Left ventricle myocardium inferior (tissue), 1 donor: ENCODE measurements around the gene NALCN. TPM values are rescaled to one million over a fixed set of nuclear protein-coding genes. Genes with fewer than 3 reads are reported as not detected.

Experiments used
- DNase-seq: peaks from one replicate; pipeline ENCODE4 v3.0.0-alpha.2; 2020
- H3K27ac ChIP-seq: fragments of 200-600 bp; replicated peaks from 2 replicates; pipeline ENCODE4 v1.8.0; 2021
- H3K27me3 ChIP-seq: fragments of 200-600 bp; 2 replicates; pipeline ENCODE4 v1.8.0; 2021; ENCODE audit warnings: low read depth
- H3K36me3 ChIP-seq: fragments of 200-600 bp; 2 replicates; pipeline ENCODE4 v1.8.0; 2021
- H3K4me1 ChIP-seq: fragments of 200-600 bp; 2 replicates; pipeline ENCODE4 v1.8.0; 2021
- H3K4me3 ChIP-seq: fragments of 200-600 bp; 2 replicates; pipeline ENCODE4 v1.8.0; 2021; ENCODE audit warnings: mild to moderate bottlenecking, moderate library complexity
- H3K9me3 ChIP-seq: fragments of 200-600 bp; replicated peaks from 2 replicates; pipeline ENCODE4 v1.8.0; 2021
- CTCF ChIP-seq: fragments of 200-600 bp; IDR thresholded peaks from 2 replicates; pipeline ENCODE4 v1.8.0; 2021; ENCODE audit warnings: antibody characterized with exemption, mild to moderate bottlenecking, borderline replicate concordance
- intact Hi-C: fragments of 100-400 bp; cut with micrococcal nuclease; formaldehyde crosslinking; loops from one replicate; pipeline ENCODE4 v1.11.0; 2022
- total RNA-seq: library from RNA; stranded (reverse); fragmentation: NEBNext Ultra II Directional; extraction: Animal tissue kit (Norgen Biotek cat#: 25700); gene quantifications from one replicate; pipeline ENCODE4 v1.2.1, GENCODE V29; 2021
- donor health status: DM: no; HTN: yes; CAD: no; lungs with severe emphysema.

NALCN gene
- total RNA-seq, 1 donor from 2014 or later: 8.3 TPM

GRCh38 chr13:101398920-101399319 is 17.4 kb downstream of the NALCN start:
- DNase-seq: no peak
- Histone ChIP-seq H3K4me1 (peaks cover 8% of the 10 kb centered on the region), H3K27me3 (no peaks in the 10 kb centered on the region), H3K4me3 (no peak overlapping the region), H3K36me3 (no peaks in the 10 kb centered on the region), H3K27ac (no peak overlapping the region), H3K9me3 (no peaks in the 10 kb centered on the region)
- intact Hi-C loops: no loop called here
- TF ChIP-seq CTCF: no peak

GRCh38 chr13:101398191-101398590 is 18.1 kb downstream of the NALCN start:
- no peak for TF ChIP-seq CTCF
- intact Hi-C loops: no loop called here
- no peaks in the 10 kb centered on the region for H3K9me3 ChIP-seq
- H3K27me3 ChIP-seq: no peaks in the 10 kb centered on the region
- peaks cover 8% of the 10 kb centered on the region for H3K4me1 ChIP-seq
- H3K36me3 ChIP-seq: no peaks in the 10 kb centered on the region
- H3K27ac ChIP-seq: no peak overlapping the region
- no peak overlapping the region for H3K4me3 ChIP-seq
- DNase-seq: no peak

GRCh38 chr13:101397742-101398141 is 18.6 kb downstream of the NALCN start:
- no peak for DNase-seq
- Histone ChIP-seq H3K36me3 (no peaks in the 10 kb centered on the region), H3K9me3 (no peaks in the 10 kb centered on the region), H3K4me1 (peaks cover 8% of the 10 kb centered on the region), H3K4me3 (no peak overlapping the region), H3K27ac (no peak overlapping the region), H3K27me3 (no peaks in the 10 kb centered on the region)
- TF ChIP-seq CTCF: no peak
- intact Hi-C loops: no loop called here

GRCh38 chr13:101394605-101395004 is 21.7 kb downstream of the NALCN start:
- no peak overlapping the region for H3K4me3 ChIP-seq
- H3K27ac ChIP-seq: no peak overlapping the region
- no peaks in the 10 kb centered on the region for H3K36me3 ChIP-seq
- intact Hi-C loops: no loop called here
- TF ChIP-seq CTCF: no peak
- peaks cover 8% of the 10 kb centered on the region for H3K4me1 ChIP-seq
- no peaks in the 10 kb centered on the region for H3K9me3 ChIP-seq
- no peak for DNase-seq
- no peaks in the 10 kb centered on the region for H3K27me3 ChIP-seq

GRCh38 chr13:101393140-101393539 is 23.2 kb downstream of the NALCN start:
- TF ChIP-seq CTCF: no peak
- Histone ChIP-seq H3K9me3 (no peaks in the 10 kb centered on the region), H3K4me3 (no peak overlapping the region), H3K27me3 (no peaks in the 10 kb centered on the region), H3K27ac (no peak overlapping the region), H3K4me1 (peaks cover 6% of the 10 kb centered on the region), H3K36me3 (no peaks in the 10 kb centered on the region)
- intact Hi-C loops: no loop called here
- no peak for DNase-seq

GRCh38 chr13:101390461-101390860 is 25.8 kb downstream of the NALCN start:
- H3K9me3 ChIP-seq: no peaks in the 10 kb centered on the region
- no peaks in the 10 kb centered on the region for H3K27me3 ChIP-seq

More at GRCh38 chr13:101390461-101390860, 25.8 kb downstream of the NALCN start:
- Histone ChIP-seq H3K27ac (no peak overlapping the region), H3K4me1 (no peaks in the 10 kb centered on the region), H3K4me3 (no peak overlapping the region), H3K36me3 (no peaks in the 10 kb centered on the region)
- intact Hi-C loops: no loop called here
- no peak for TF ChIP-seq CTCF
- DNase-seq: no peak
